Transverse colon (tissue), 4 donors: Measurements from ENCODE around the gene HSP90AA1.
A peak's percentile ranks its signal among the peaks of the same experiment; 100 is the strongest.

Experiments
- POLR2A ChIP-seq: fragments of 450-650 bp; IDR thresholded peaks from one replicate; pipeline ENCODE4 v1.6.1; 2016; ENCODE audit warnings: antibody characterized with exemption, mild to moderate bottlenecking, moderate library complexity
- POLR2AphosphoS5 ChIP-seq, 3 donors: sonication (generic); formaldehyde crosslinking; IDR thresholded peaks; one replicate each; pipeline ENCODE4 v1.6.1; 2016; ENCODE audit warnings: antibody characterized with exemption in 3 of 3
- TF ChIP-seq, protein P1 (sequence below), 5 experiments: fragments of 200-600 bp in 3 of 5; fragments of 450-650 bp in 2 of 5; sonication (generic) in 3 of 5; IDR thresholded peaks; 1 replicate in 2 of 5; 2 replicates in 3 of 5; pipeline ENCODE4 v1.5.1; 2016 to 2017; ENCODE audit warnings: antibody characterized with exemption in 5 of 5, inconsistent platforms in 3 of 5, mild to moderate bottlenecking in 2 of 5, moderate library complexity in 1 of 5

DNA sequence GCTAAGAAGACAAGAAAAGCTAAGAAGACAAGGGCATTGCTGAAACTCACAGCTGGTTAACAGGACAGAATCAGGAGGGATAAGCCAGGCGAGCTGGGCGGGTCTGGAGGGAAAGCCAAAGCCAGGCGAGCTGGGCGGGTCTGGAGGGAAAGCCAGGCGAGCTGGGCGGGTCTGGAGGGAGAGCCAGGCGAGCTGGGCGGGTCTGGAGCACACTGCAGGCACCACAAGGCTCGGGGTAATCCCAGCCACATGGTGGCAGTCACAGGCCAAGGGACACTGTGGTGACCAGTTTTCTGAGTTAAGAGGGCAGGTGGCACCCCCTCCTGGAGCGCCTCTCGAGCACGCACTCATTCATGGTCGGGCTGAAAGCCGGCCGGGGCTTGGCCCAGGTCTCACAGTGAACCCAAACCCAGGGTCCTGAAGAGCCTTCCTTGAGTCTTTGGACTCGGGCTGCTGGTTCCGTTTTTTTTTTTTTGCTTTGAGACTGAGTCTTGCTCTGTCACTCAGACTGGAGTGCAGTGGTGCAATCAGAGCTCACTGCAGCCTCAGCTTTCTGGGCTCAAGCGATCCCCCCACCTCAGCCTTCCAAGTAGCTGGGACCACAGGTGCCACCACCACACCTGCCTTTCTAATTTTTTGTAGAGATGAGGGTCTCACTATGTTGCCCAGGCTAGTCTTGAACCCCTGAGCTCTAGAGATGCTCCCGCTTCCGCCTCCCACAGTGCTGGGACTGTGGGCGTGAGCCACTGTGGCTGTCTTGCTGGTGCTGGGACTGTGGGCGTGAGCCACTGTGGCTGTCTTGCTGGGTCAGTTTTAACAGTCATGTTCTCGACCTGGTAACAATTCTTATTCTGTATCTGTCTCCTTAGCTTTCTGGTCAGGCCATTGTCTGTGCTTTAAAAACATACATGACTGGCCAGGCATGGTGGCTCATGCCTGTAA lies 40.2 kb downstream of the HSP90AA1 start:
- TF ChIP-seq, protein P1, sequence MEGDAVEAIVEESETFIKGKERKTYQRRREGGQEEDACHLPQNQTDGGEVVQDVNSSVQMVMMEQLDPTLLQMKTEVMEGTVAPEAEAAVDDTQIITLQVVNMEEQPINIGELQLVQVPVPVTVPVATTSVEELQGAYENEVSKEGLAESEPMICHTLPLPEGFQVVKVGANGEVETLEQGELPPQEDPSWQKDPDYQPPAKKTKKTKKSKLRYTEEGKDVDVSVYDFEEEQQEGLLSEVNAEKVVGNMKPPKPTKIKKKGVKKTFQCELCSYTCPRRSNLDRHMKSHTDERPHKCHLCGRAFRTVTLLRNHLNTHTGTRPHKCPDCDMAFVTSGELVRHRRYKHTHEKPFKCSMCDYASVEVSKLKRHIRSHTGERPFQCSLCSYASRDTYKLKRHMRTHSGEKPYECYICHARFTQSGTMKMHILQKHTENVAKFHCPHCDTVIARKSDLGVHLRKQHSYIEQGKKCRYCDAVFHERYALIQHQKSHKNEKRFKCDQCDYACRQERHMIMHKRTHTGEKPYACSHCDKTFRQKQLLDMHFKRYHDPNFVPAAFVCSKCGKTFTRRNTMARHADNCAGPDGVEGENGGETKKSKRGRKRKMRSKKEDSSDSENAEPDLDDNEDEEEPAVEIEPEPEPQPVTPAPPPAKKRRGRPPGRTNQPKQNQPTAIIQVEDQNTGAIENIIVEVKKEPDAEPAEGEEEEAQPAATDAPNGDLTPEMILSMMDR (IDR thresholded peaks at IDR 0.05): peak; percentile 38 to 77 (median 59)
- TF ChIP-seq POLR2AphosphoS5 (IDR thresholded peaks at IDR 0.05) (peak in 2 of 3 donors; percentile 33 to 34), POLR2A (no peak)
